Activated naive CD4-positive, alpha-beta T cell treated with anti-CD3 and anti-CD28 coated beads, Interleukin-2, amount 50 U/mL, for 72 hours (primary cell): Measurements from ENCODE around the gene NCOA7. TPM values are rescaled to one million over a fixed set of nuclear protein-coding genes. Genes with fewer than 3 reads are reported as not detected.
A peak's percentile ranks its signal among the peaks of the same experiment; 100 is the strongest.
"Not testable (repeated sequence)": the region's sequence is repeated elsewhere in the genome, so short reads cannot be mapped to it uniquely, and the experiment has no call there.

Experiments used
- ATAC-seq, 2 donors: fragments of 150-1000 bp; cut with Tn5 transposase; 2 replicates each; pipeline ENCODE4 v1.10.0; 2021; ENCODE audit warnings: mild to moderate bottlenecking in 2 of 2, moderate library complexity in 2 of 2
- DNase-seq, 2 donors: peaks; one replicate each; pipeline ENCODE4 v3.0.0; 2021 to 2022; ENCODE audit warnings: low spot score in 2 of 2
- H3K27ac Mint-ChIP-seq, 2 donors: one replicate each; pipeline ENCODE4 v1.8.0; 2022; ENCODE audit warnings: mild to moderate bottlenecking in 2 of 2, mixed read lengths in 2 of 2
- H3K36me3 Mint-ChIP-seq, 2 donors: one replicate each; pipeline ENCODE4 v1.8.0; 2022; ENCODE audit warnings: mixed read lengths in 2 of 2
- H3K9me3 Mint-ChIP-seq, 2 donors: one replicate each; pipeline ENCODE4 v1.8.0; 2022; ENCODE audit warnings: mixed read lengths in 2 of 2
- total RNA-seq, 2 donors: library from RNA; stranded (reverse); gene quantifications; one replicate each; pipeline ENCODE4 v1.2.3, GENCODE V29; 2022

NCOA7 gene
- total RNA-seq, 2 donors from 2014 or later, result 50.8 to 58.8 TPM

- peak overlapping the region in 1 of 2 donors; percentile 4 for H3K27ac Mint-ChIP-seq
- H3K36me3 Mint-ChIP-seq, result no peaks in the 10 kb centered on the region
Measured at GRCh38 chr6:125961117-125961516, 170.4 kb downstream of the NCOA7 start.

GRCh38 chr6:125962900-125963497, 172.2 kb downstream of the NCOA7 start:
- Mint-ChIP-seq H3K36me3 (no peaks in the 10 kb centered on the region), H3K9me3 (no peaks in the 10 kb centered on the region), H3K27ac (no peak overlapping the region)
- DNase-seq (no peak), ATAC-seq (no peak)

More at GRCh38 chr6:125961117-125961516, 170.4 kb downstream of the NCOA7 start:
- H3K9me3 Mint-ChIP-seq, result no peaks in the 10 kb centered on the region
- no peak for ATAC-seq
- DNase-seq, result no peak

- Mint-ChIP-seq H3K27ac (no peak overlapping the region), H3K36me3 (peaks cover 0 to 2% of the 10 kb centered on the region in 2 donors), H3K9me3 (no peaks in the 10 kb centered on the region)
- ATAC-seq (no peak), DNase-seq (no peak)
Measured at GRCh38 chr6:125963817-125964216, 173.1 kb downstream of the NCOA7 start.

GRCh38 chr6:125966569-125966968, 175.8 kb downstream of the NCOA7 start:
- DNase-seq, result no peak
- no peak overlapping the region for H3K27ac Mint-ChIP-seq
- no peaks in the 10 kb centered on the region for H3K9me3 Mint-ChIP-seq
- ATAC-seq, result no peak
- peaks cover 0 to 5% of the 10 kb centered on the region in 2 donors for H3K36me3 Mint-ChIP-seq

- Mint-ChIP-seq H3K36me3 (peaks cover 0 to 5% of the 10 kb centered on the region in 2 donors), H3K27ac (no peak overlapping the region), H3K9me3 (no peaks in the 10 kb centered on the region)
- DNase-seq (no peak), ATAC-seq (no peak)
Measured at GRCh38 chr6:125968493-125968892, 177.7 kb downstream of the NCOA7 start.

GRCh38 chr6:125970760-125971159, 180.0 kb downstream of the NCOA7 start:
- Mint-ChIP-seq H3K36me3 (peaks cover 0 to 5% of the 10 kb centered on the region in 2 donors), H3K9me3 (no peaks in the 10 kb centered on the region), H3K27ac (no peak overlapping the region)
- DNase-seq, result no peak
- no peak for ATAC-seq

- not testable (repeated sequence) for H3K27ac Mint-ChIP-seq, ATAC-seq, DNase-seq, H3K9me3 Mint-ChIP-seq, H3K36me3 Mint-ChIP-seq
Measured at GRCh38 chr6:125972478-125972877, 181.7 kb downstream of the NCOA7 start.

- DNase-seq, result no peak
- Mint-ChIP-seq H3K9me3 (no peaks in the 10 kb centered on the region), H3K36me3 (no peaks in the 10 kb centered on the region), H3K27ac (peak overlapping the region in 1 of 2 donors; percentile 14)
- ATAC-seq, result peak; percentile 43 to 73
Measured at GRCh38 chr6:125974214-125974866, 183.6 kb downstream of the NCOA7 start.

GRCh38 chr6:125979101-125979500, 188.3 kb downstream of the NCOA7 start:
- Mint-ChIP-seq H3K9me3 (no peaks in the 10 kb centered on the region), H3K27ac (no peak overlapping the region), H3K36me3 (no peaks in the 10 kb centered on the region)
- no peak for DNase-seq
- no peak for ATAC-seq

Other genes with a start within 250 kb of the NCOA7 start
- gene HEY2, start 41.3 kb upstream of the NCOA7 start, total RNA-seq, result not detected
- 10 to 100 TPM in 1 of 2 donors, 1 to 10 TPM in 1; 7.0 to 11.5 TPM for gene HINT3, start 165.8 kb downstream of the NCOA7 start, total RNA-seq
- gene TRMT11, start 195.6 kb downstream of the NCOA7 start, total RNA-seq, result 10 to 100 TPM; 33.0 to 53.6 TPM